Ammon's horn (tissue), 1 donor: Measurements from ENCODE around the gene NSD1.
A peak's percentile ranks its signal among the peaks of the same experiment; 100 is the strongest.

ENCODE experiments used
- DNase-seq: peaks from one replicate; pipeline ENCODE4 v3.0.0-alpha.2; 2016; ENCODE audit warnings: low spot score

NSD1 gene

DNA sequence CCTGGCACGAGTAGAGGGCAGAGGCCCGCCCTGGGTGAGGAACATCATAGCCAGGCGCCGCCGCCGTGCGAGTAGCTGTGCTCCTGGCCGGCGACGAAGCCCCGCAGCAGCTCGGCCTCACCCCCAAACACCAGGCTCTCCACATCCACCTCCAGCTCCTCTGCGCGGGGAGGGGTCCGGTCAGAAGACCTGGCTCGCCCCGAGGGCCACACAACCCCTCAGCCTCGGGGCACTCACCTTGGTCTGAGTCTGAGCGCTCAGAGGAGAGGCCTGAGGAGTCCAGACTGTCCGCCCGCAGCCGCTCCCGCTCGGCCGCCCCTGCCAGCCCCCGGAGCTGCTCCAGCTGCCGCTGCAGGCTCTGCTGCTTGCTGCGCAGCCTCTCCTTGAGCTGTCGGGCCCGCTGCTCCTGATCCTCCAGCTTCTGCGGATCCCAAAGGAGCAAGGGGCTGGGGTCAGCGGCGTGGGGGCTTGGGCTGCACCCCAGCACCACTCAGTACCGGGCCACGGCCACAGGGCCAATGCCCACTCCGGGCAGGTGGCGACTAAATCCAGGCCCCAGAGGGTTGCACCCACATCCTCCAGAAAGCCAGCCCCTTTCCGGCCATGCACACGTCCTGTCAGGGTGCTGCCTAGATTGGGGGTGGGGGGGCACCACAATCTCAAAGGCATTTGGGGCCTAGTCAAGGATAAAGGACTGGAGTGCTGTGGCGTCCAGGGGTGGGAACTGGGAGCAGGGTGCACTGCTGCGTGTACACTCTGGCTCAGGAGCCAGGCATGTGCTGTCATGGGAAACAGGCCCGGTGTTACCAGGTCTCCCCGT lies 174.2 kb downstream of the NSD1 start:
- DNase-seq: no peak

DNA sequence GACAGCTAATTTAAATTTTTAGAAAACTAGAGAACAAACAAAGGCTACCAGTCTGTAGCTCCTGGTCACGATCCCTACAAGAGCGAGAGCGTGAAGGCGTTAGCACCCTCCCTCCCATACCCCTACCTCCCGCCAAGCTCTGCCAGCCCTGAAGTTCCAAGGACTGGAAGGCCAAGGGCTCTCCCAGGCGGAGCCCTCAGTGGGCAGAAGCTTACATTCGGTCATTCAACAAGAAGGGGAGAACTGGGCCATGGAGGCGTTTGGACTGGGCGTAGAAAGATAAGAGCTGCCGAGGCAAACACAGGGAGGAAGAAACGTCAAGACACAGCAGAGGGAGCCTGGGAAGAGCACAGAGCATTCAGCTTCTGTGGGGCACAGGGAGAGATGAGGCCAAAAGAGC lies 175.2 kb downstream of the NSD1 start:
- no peak for DNase-seq

DNA sequence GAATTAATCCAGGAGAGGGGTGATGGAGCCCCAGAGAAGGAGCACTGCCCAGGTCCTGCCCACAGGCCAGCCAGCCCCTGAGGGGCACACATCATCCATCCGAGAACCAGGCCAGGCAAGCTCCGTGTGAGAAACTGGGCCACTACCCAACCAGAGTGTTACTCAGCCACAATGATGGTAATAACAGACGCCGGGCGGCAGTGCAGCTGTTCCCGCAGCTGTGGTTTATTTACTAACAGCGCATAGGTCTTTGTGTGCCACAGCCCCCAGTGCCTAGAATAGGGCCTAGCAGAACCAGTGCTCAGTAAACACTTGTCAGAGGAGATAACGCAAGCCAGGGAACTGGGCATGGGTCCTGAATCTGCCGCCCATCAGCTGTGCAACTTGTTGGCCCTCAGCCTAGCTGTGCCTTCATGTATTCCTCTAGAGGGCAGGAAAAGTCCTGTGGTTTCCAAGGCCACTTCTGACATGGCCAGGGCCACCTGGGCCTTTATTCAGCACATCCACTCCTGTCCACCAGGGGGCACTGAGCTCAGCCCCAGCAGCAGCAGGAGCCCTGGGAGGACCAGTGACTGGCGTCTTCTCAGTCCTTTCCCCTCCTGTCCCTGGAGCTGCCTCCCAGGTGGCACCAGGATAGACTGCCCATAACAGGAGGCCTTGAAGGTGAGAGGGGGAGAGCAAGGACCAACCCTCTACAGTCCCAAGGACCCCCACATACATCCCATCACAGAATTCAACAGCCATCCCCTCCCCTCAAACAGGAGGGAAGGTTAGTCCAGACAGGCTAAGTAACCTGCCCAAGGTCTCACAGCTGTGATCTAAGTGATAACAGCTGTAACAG lies 176.0 kb downstream of the NSD1 start:
- peak; percentile 66 for DNase-seq

DNA sequence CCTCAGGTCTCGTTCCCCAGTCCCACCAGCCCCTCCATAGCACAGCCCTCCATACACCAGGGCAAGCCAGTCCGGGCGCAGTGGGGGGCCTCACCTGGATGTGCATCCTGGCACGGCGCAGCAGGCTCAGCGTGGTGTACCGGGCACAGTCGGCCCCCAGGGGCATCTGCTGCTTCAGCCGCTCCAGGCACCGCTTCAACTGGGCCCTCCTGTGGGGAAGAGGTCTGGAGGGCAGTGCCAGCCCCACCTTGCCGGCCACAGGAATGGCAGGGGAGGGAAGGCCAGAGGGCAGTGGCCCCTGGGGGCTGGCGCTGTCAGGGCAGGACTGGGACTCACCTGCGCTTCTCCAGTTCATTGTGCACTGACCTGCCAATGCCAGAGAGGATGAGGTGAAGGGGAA lies 176.8 kb downstream of the NSD1 start:
- no peak for DNase-seq

DNA sequence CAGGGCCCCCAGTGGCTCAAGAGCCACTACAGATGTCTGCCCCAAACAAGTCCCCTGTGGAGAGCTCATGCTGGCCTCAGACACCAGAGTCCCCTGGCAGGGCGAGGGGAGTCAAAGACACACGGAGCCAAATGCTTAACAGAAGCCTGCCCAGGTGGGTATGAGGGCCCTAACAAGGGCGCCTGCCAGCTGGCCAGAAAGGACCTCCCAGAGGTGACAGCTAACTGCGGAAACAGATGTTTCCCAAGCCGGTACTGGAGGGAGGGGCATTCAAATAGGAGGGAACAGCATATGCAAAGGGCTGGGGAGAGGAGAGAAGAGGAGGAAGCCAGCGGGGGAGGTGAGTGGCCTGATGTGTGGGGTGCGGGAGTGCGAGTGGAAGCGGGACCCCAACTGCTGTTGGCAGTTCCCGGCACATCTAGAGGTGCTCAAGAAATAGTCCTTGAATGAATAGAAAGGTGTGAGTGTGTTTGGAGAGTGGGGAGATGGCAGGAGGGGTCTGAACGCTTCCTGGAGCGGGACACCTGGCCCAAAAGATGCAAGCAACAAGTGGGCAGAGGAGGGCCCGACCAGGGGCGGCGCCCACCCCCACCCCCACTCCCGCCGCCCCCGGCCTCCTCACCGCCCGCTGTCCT lies 177.3 kb downstream of the NSD1 start:
- peak; percentile 1 for DNase-seq

DNA sequence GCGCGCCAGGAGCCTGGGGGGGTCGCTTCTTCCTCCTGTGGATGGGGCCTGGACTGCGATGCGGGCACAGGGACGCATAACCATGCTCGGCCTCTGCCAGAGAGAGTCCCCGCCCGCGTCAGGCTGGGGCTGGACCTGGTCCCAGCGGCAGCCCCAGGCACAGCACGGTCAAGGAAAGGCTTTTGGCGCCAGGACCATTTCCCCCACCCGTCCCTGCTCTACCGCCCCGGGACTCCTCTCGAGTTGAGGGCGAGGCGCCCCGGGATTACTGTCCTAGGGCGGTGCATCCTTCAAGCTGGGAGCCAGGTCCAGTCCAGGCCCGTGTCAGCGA lies 177.8 kb downstream of the NSD1 start:
- no peak for DNase-seq

GRCh38 chr5:177311723-177312648 lies 178.4 kb downstream of the NSD1 start, which contains the start of gene MXD3:
Gene MXD3 (minus strand): TSS chr5:177311898. CDS start chr5:177311830, 68 bp downstream.
- peak; percentile 96 for DNase-seq

GRCh38 chr5:177312649-177313181 lies 179.1 kb downstream of the NSD1 start:
- no peak for DNase-seq

GRCh38 chr5:177313561-177314259 lies 180.1 kb downstream of the NSD1 start:
- no peak for DNase-seq

DNA sequence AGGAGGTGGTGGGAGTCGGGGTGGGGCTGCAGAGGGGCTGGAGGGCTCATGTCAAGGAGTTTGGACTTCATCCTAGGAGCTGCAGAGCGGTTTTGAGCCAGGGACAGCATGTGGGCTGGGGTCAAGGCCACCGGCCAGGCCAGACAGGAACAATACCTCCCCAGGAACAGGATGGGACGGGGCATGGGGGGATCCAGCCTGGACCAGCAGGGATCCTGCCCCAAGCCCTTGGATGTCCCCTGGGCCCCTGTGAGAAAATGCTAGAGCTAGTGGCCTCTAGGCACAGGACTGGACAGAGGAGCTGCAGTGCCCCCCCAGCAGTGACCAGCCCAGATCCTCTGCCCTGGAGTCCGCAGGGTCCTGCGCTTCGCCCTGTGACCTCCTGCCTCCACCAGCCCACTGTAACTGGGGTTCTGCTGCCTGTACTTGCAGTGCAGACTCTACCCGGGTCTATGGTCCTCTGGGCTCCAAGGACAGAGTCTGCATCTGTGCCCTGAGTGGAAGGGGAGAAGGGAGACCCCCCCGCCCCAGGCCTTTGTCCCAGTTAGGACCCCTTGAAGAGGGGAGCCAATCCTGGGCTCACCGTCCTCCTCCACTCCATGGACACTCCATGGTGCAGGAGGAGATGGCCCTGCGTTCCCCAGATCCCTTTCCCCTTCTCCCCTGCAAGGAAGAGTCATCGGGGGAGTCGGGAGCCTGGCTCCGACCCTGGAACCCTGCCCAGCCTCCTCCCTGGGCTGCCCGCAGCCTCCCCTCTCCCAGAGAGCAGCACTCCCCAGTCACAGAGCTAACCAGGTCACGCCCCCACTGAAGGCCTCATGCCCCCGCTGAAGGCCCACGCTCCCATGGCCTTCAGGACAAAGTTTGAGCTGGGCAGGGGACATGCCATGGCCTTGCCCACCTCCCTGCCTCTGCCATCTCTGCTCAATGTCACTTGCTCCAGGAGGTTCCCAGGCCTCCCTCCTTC lies 181.1 kb downstream of the NSD1 start:
- no peak for DNase-seq

GRCh38 chr5:177315411-177315810 lies 181.8 kb downstream of the NSD1 start:
- DNase-seq: no peak

- no peak for DNase-seq
Observed at GRCh38 chr5:177316005-177316404, 182.4 kb downstream of the NSD1 start.

GRCh38 chr5:177317959-177318377 lies 184.4 kb downstream of the NSD1 start:
- peak; percentile 82 for DNase-seq

GRCh38 chr5:177319913-177320588 lies 186.5 kb downstream of the NSD1 start:
- no peak for DNase-seq

- peak; percentile 64 for DNase-seq
Observed at GRCh38 chr5:177320879-177321278, 187.3 kb downstream of the NSD1 start.

GRCh38 chr5:177325868-177326381 lies 192.4 kb downstream of the NSD1 start:
- no peak for DNase-seq

DNA sequence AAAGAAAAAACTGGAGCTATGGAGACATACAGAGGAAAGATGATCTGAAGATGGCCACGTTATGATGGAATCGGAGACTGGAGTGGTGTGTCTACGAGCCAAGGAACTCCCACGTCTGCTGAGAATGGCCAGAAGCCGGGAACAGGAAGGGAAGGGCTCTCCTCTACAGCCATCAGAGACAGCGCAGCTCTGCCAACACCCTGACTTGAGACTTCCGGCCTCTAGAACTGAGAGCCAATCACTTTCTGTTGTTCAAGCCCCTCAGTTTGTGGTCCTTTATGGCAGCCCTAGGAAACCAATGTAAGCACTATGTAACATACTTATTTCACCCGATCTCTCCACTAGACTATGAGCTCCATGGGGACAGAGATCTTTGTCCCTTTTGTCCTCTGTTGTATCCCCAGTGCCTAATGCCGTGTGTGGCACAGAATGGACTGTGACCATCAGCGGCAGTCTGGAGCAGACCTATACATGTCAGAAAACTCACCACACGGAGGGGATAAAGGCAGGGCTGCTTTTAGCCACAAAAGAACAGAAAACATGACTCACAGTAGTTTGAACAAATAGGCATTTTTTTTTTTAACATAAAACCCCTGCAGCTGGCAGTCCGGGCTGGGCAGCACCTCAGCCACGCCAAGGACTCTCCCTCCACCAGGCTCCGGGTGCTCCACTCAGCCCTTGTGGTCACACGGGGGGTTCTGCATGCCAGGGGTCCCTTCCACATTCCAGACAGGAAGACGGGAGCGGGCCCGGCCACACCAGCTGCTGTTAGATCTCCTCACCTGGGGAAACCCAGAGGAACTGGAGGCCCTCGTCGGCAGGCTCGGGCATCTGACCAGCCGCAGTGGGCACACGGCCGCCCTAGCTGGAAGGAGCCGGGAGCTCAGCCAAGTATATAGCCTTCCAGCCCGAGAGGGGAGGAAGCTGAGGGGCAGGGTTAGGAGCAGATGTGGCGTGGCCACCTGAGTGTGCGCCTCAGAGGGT lies 194.3 kb downstream of the NSD1 start:
- no peak for DNase-seq
